MM.1S (cell line): ENCODE results near the gene NINJ2.

Experiments
- DNase-seq: peaks from one replicate; pipeline ENCODE4 v3.0.0-alpha.2; 2015
- H2AFZ ChIP-seq: fragments of 300-600 bp; sonication (generic); 2 replicates; pipeline ENCODE4 v1.6.0; 2016; ENCODE audit warnings: antibody characterized with exemption, low read length
- H3F3A ChIP-seq: fragments of 300-600 bp; sonication (generic); 2 replicates; pipeline ENCODE4 v1.6.1; 2016; ENCODE audit warnings: mild to moderate bottlenecking, antibody characterized with exemption, low read length, moderate library complexity, mixed read lengths; ENCODE audit not compliant: insufficient read depth
- H3K27ac ChIP-seq: fragments of 300-600 bp; sonication (generic); 2 replicates; pipeline ENCODE4 v1.5.1; 2016; ENCODE audit warnings: mild to moderate bottlenecking, low read length
- H3K27me3 ChIP-seq: fragments of 300-600 bp; sonication (generic); replicated peaks from 2 replicates; pipeline ENCODE4 v1.6.0; 2016; ENCODE audit warnings: low read length; ENCODE audit not compliant: insufficient read depth
- H3K36me3 ChIP-seq: fragments of 300-600 bp; sonication (generic); replicated peaks from 2 replicates; pipeline ENCODE4 v1.6.1; 2016; ENCODE audit warnings: mild to moderate bottlenecking, low read length, mixed read lengths; ENCODE audit not compliant: insufficient read depth
- H3K4me1 ChIP-seq: fragments of 300-600 bp; sonication (generic); 2 replicates; pipeline ENCODE4 v1.6.1; 2016; ENCODE audit warnings: low read length, mixed read lengths
- H3K4me2 ChIP-seq: fragments of 300-600 bp; sonication (generic); 2 replicates; pipeline ENCODE4 v1.6.0; 2016; ENCODE audit warnings: low read depth, low read length
- H3K4me3 ChIP-seq: fragments of 300-600 bp; sonication (generic); 2 replicates; pipeline ENCODE4 v1.5.1; 2016; ENCODE audit warnings: low read length, mixed read lengths
- H3K79me2 ChIP-seq: fragments of 300-600 bp; sonication (generic); 2 replicates; pipeline ENCODE4 v1.6.1; 2016; ENCODE audit warnings: mixed run types, low read length, mixed read lengths
- H3K9ac ChIP-seq: fragments of 300-600 bp; sonication (generic); 2 replicates; pipeline ENCODE4 v1.6.1; 2016; ENCODE audit warnings: low read length, mixed read lengths
- H3K9me2 ChIP-seq: fragments of 300-600 bp; sonication (generic); replicated peaks from 2 replicates; pipeline ENCODE4 v1.6.1; 2016; ENCODE audit warnings: mild to moderate bottlenecking, low read length, mixed read lengths; ENCODE audit not compliant: insufficient read depth
- H3K9me3 ChIP-seq: fragments of 300-600 bp; sonication (generic); replicated peaks from 2 replicates; pipeline ENCODE4 v1.6.1; 2016; ENCODE audit warnings: mild to moderate bottlenecking, low read length, mixed read lengths; ENCODE audit not compliant: insufficient read depth
- H4K20me1 ChIP-seq: fragments of 300-600 bp; sonication (generic); 2 replicates; pipeline ENCODE4 v1.6.1; 2016; ENCODE audit warnings: mild to moderate bottlenecking, low read length, moderate library complexity, mixed read lengths; ENCODE audit not compliant: insufficient read depth
- CTCF ChIP-seq: fragments of 300-600 bp; sonication (generic); IDR thresholded peaks from 2 replicates; pipeline ENCODE4 v1.5.1; 2016; ENCODE audit warnings: antibody characterized with exemption, low read length, mixed read lengths
- EZH2 ChIP-seq: fragments of 300-600 bp; sonication (generic); optimal IDR thresholded peaks from 2 replicates; pipeline ENCODE3; 2017; ENCODE audit warnings: low read depth, mild to moderate bottlenecking, antibody characterized with exemption, low read length, mixed read lengths
- EZH2phosphoT487 ChIP-seq: fragments of 300-600 bp; sonication (generic); IDR thresholded peaks from 2 replicates; pipeline ENCODE4 v1.6.1; 2018; ENCODE audit warnings: antibody characterized with exemption, low read length

Gene NINJ2

GRCh38 chr12:692274-692673, 29.0 kb upstream of the NINJ2 start:
- H3K36me3 ChIP-seq, result no peaks in the 10 kb centered on the region
- H3K4me3 ChIP-seq, result no peak overlapping the region
- H4K20me1 ChIP-seq, result no peaks in the 10 kb centered on the region
- H2AFZ ChIP-seq, result no peak overlapping the region
- no peaks in the 10 kb centered on the region for H3K4me1 ChIP-seq
- no peaks in the 10 kb centered on the region for H3K79me2 ChIP-seq
- no peaks in the 10 kb centered on the region for H3K9me2 ChIP-seq
- H3K4me2 ChIP-seq, result no peak overlapping the region
- no peaks in the 10 kb centered on the region for H3K9me3 ChIP-seq
- TF ChIP-seq EZH2 (no peak), EZH2phosphoT487 (no peak), CTCF (no peak)
- no peaks in the 10 kb centered on the region for H3F3A ChIP-seq
- H3K27me3 ChIP-seq, result no peaks in the 10 kb centered on the region
- H3K27ac ChIP-seq, result no peak overlapping the region
- DNase-seq, result no peak
- no peak overlapping the region for H3K9ac ChIP-seq

GRCh38 chr12:690466-690865, 27.2 kb upstream of the NINJ2 start:
- Histone ChIP-seq H3K4me1 (no peaks in the 10 kb centered on the region), H3K27ac (no peak overlapping the region), H3K79me2 (no peaks in the 10 kb centered on the region), H3K36me3 (no peaks in the 10 kb centered on the region), H3K9me3 (no peaks in the 10 kb centered on the region), H3K9me2 (no peaks in the 10 kb centered on the region), H3K9ac (no peak overlapping the region), H2AFZ (no peak overlapping the region), H3F3A (no peaks in the 10 kb centered on the region), H3K4me3 (no peak overlapping the region), H3K27me3 (no peaks in the 10 kb centered on the region), H3K4me2 (no peak overlapping the region), H4K20me1 (no peaks in the 10 kb centered on the region)
- TF ChIP-seq EZH2 (no peak), CTCF (no peak), EZH2phosphoT487 (no peak)
- DNase-seq, result no peak

- peak; percentile 26 for DNase-seq
- H3K36me3 ChIP-seq, result no peaks in the 10 kb centered on the region
- no peak overlapping the region for H3K4me2 ChIP-seq
- no peak overlapping the region for H3K27ac ChIP-seq
- H3F3A ChIP-seq, result no peaks in the 10 kb centered on the region
- H3K9me3 ChIP-seq, result no peaks in the 10 kb centered on the region
- H3K9me2 ChIP-seq, result no peaks in the 10 kb centered on the region
- no peak overlapping the region for H2AFZ ChIP-seq
- H3K9ac ChIP-seq, result no peak overlapping the region
- no peak for TF ChIP-seq CTCF
- no peak for TF ChIP-seq EZH2phosphoT487
- no peak for TF ChIP-seq EZH2
- H3K79me2 ChIP-seq, result no peaks in the 10 kb centered on the region
- no peaks in the 10 kb centered on the region for H3K4me1 ChIP-seq
- no peaks in the 10 kb centered on the region for H4K20me1 ChIP-seq
- H3K4me3 ChIP-seq, result no peak overlapping the region
- no peaks in the 10 kb centered on the region for H3K27me3 ChIP-seq
These were observed 22.1 kb upstream of the NINJ2 start for GRCh38 chr12:685388-685787.
